ENCODE results near the gene SLC30A5.
"Not testable (repeated sequence)": the region's sequence is repeated elsewhere in the genome, so short reads cannot be mapped to it uniquely, and the experiment has no call there.

Gene SLC30A5

GRCh38 chr5:69137807-69138206, 44.0 kb downstream of the SLC30A5 start:
- Histone ChIP-seq H3K4me2 (ENCODE audit: low read length, poor library complexity, severe bottlenecking) (no peak overlapping the region), H2BK12ac (ENCODE audit: low read length in 2 of 2) (no peak overlapping the region)

DNA sequence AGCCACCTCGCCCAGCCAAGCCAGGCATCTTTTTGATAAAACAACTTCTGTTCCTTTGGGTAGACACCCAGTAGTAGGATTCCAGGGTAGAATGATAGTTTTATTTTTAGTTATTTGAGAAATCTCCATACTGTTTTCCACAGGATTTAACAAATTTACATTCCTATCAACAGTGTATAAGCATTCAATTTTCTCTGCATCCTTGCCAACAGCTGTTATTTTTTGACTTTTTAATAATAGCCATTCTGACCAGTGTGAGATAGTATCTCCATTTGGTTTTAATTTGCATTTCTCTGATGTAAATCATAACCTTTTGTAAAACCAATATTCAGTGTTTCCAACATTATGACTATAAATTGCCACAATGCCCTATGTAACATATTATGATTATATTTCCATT, 45.0 kb downstream of the SLC30A5 start:
- Histone ChIP-seq H3K14ac (ENCODE audit: low read length in 2 of 2) (no peak overlapping the region), H2BK12ac (ENCODE audit: low read length in 2 of 2) (no peak overlapping the region), H3K9ac (ENCODE audit: low read length) (no peak overlapping the region), H2BK5ac (ENCODE audit: low read depth, low read length, poor library complexity, severe bottlenecking) (no peak overlapping the region), H3K27me3 (ENCODE audit: control insufficient read depth in 1 of 2, insufficient read depth in 1 of 2, low read length in 2 of 2) (no peaks in the 10 kb centered on the region), H2BK120ac (ENCODE audit: low read depth, low read length) (no peak overlapping the region), H3K79me1 (replicated peaks; ENCODE audit: low read length, poor library complexity, severe bottlenecking) (no peaks in the 10 kb centered on the region), H4K8ac (ENCODE audit: low read length) (no peak overlapping the region), H3K9me3 (ENCODE audit: control insufficient read depth, low read length) (peaks cover 10% of the 10 kb centered on the region), H3K36me3 (ENCODE audit: control insufficient read depth in 1 of 2, insufficient read depth in 2 of 2, low read depth in 1 of 2, low read length in 2 of 2) (peaks cover 4 to 7% of the 10 kb centered on the region in 2 experiments), H2AK5ac (ENCODE audit: low read length, severe bottlenecking) (no peak overlapping the region), H3K18ac (ENCODE audit: low read depth in 1 of 2, low read length in 2 of 2) (no peak overlapping the region), H3K4me1 (ENCODE audit: control insufficient read depth, insufficient read depth, low read depth, low read length) (no peaks in the 10 kb centered on the region), H3K4ac (ENCODE audit: low read depth in 1 of 2, low read length in 2 of 2) (no peak overlapping the region), H3K23ac (ENCODE audit: low read length in 2 of 2) (no peak overlapping the region), H3K4me2 (ENCODE audit: low read length, poor library complexity, severe bottlenecking) (no peak overlapping the region), H2BK15ac (ENCODE audit: low read depth, poor library complexity, severe bottlenecking) (no peak overlapping the region), H3K27ac (ENCODE audit: low read length, poor library complexity, severe bottlenecking) (no peak overlapping the region), H3K4me3 (ENCODE audit: insufficient read depth in 1 of 2, low read depth in 1 of 2, low read length in 2 of 2) (no peak overlapping the region), H4K91ac (ENCODE audit: low read length) (no peak overlapping the region), H2AFZ (ENCODE audit: low read depth, low read length) (no peak overlapping the region)
- WGBS = 100% methylated on average over 1 of the region's 1 CpG
- DNase-seq = no peak

More at GRCh38 chr5:69137807-69138206, 44.0 kb downstream of the SLC30A5 start:
- Histone ChIP-seq H2AK5ac (ENCODE audit: low read length, severe bottlenecking) (no peak overlapping the region), H3K27ac (ENCODE audit: low read length, poor library complexity, severe bottlenecking) (no peak overlapping the region), H2BK15ac (ENCODE audit: low read depth, poor library complexity, severe bottlenecking) (no peak overlapping the region), H3K4me3 (ENCODE audit: insufficient read depth in 1 of 2, low read depth in 1 of 2, low read length in 2 of 2) (no peak overlapping the region), H2AFZ (ENCODE audit: low read depth, low read length) (no peak overlapping the region), H3K36me3 (ENCODE audit: control insufficient read depth in 1 of 2, insufficient read depth in 2 of 2, low read depth in 1 of 2, low read length in 2 of 2) (peaks cover 8 to 12% of the 10 kb centered on the region in 2 experiments), H4K8ac (ENCODE audit: low read length) (no peak overlapping the region), H3K9ac (ENCODE audit: low read length) (no peak overlapping the region), H3K4ac (ENCODE audit: low read depth in 1 of 2, low read length in 2 of 2) (no peak overlapping the region), H3K14ac (ENCODE audit: low read length in 2 of 2) (no peak overlapping the region), H3K27me3 (ENCODE audit: control insufficient read depth in 1 of 2, insufficient read depth in 1 of 2, low read length in 2 of 2) (no peaks in the 10 kb centered on the region), H3K9me3 (ENCODE audit: control insufficient read depth, low read length) (peaks cover 10% of the 10 kb centered on the region), H2BK5ac (ENCODE audit: low read depth, low read length, poor library complexity, severe bottlenecking) (no peak overlapping the region), H2BK120ac (ENCODE audit: low read depth, low read length) (no peak overlapping the region), H3K18ac (ENCODE audit: low read depth in 1 of 2, low read length in 2 of 2) (no peak overlapping the region), H4K91ac (ENCODE audit: low read length) (no peak overlapping the region), H3K4me1 (ENCODE audit: control insufficient read depth, insufficient read depth, low read depth, low read length) (no peaks in the 10 kb centered on the region), H3K23ac (ENCODE audit: low read length in 2 of 2) (no peak overlapping the region), H3K79me1 (replicated peaks; ENCODE audit: low read length, poor library complexity, severe bottlenecking) (no peaks in the 10 kb centered on the region)
- 100% methylated on average over 3 of the region's 5 CpGs for WGBS
- DNase-seq = no peak

DNA sequence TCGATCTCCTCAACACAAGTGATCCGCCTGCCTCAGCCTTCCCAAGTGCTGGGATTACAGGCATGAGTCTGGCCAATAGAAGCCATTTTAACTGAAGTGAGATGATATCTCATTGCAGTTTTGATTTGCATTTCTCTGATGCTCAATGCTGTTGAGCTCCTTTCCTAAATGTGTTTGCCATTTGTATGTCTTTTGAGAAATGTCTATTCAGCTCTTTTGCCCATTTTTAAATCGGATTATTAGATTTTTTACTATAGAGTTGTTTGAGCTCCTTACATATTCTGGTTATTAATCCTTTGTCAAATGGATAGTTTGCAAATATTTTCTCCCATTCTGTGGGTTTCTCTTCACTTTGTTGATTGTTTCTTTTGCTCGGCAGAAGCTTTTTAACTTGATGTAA, 46.4 kb downstream of the SLC30A5 start:
- WGBS = 94% methylated on average over 3 of the region's 4 CpGs
- not testable (repeated sequence) for H2AFZ ChIP-seq (ENCODE audit: low read depth, low read length); H4K91ac ChIP-seq (ENCODE audit: low read length)

GRCh38 chr5:69140827-69141226, 47.0 kb downstream of the SLC30A5 start:
- no peak overlapping the region for H3K9ac ChIP-seq (ENCODE audit: low read length)
- H2BK120ac ChIP-seq (ENCODE audit: low read depth, low read length) = no peak overlapping the region
- H2BK5ac ChIP-seq (ENCODE audit: low read depth, low read length, poor library complexity, severe bottlenecking) = no peak overlapping the region
- no peaks in the 10 kb centered on the region for H3K4me1 ChIP-seq (ENCODE audit: control insufficient read depth, insufficient read depth, low read depth, low read length)
- no peak overlapping the region for H3K4me3 ChIP-seq (ENCODE audit: insufficient read depth in 1 of 2, low read depth in 1 of 2, low read length in 2 of 2)
- no peak overlapping the region for H2AFZ ChIP-seq (ENCODE audit: low read depth, low read length)
- no peak overlapping the region for H3K18ac ChIP-seq (ENCODE audit: low read depth in 1 of 2, low read length in 2 of 2)
- H3K79me1 ChIP-seq (replicated peaks; ENCODE audit: low read length, poor library complexity, severe bottlenecking) = no peaks in the 10 kb centered on the region
- peaks cover 10% of the 10 kb centered on the region for H3K9me3 ChIP-seq (ENCODE audit: control insufficient read depth, low read length)
- DNase-seq = no peak
- no peak overlapping the region for H2BK15ac ChIP-seq (ENCODE audit: low read depth, poor library complexity, severe bottlenecking)
- H3K27me3 ChIP-seq (ENCODE audit: control insufficient read depth in 1 of 2, insufficient read depth in 1 of 2, low read length in 2 of 2) = no peaks in the 10 kb centered on the region
- H4K8ac ChIP-seq (ENCODE audit: low read length) = no peak overlapping the region
- no peak overlapping the region for H3K23ac ChIP-seq (ENCODE audit: low read length in 2 of 2)
- H3K4me2 ChIP-seq (ENCODE audit: low read length, poor library complexity, severe bottlenecking) = no peak overlapping the region
- H3K36me3 ChIP-seq (ENCODE audit: control insufficient read depth in 1 of 2, insufficient read depth in 2 of 2, low read depth in 1 of 2, low read length in 2 of 2) = no peaks in the 10 kb centered on the region
- H4K91ac ChIP-seq (ENCODE audit: low read length) = no peak overlapping the region
- no peak overlapping the region for H3K4ac ChIP-seq (ENCODE audit: low read depth in 1 of 2, low read length in 2 of 2)
- H3K27ac ChIP-seq (ENCODE audit: low read length, poor library complexity, severe bottlenecking) = no peak overlapping the region
- H2BK12ac ChIP-seq (ENCODE audit: low read length in 2 of 2) = no peak overlapping the region
- no peak overlapping the region for H3K14ac ChIP-seq (ENCODE audit: low read length in 2 of 2)
- 69% methylated on average over 1 of the region's 1 CpG for WGBS
- no peak overlapping the region for H2AK5ac ChIP-seq (ENCODE audit: low read length, severe bottlenecking)

More for the DNA sequence above, 46.4 kb downstream of the SLC30A5 start:
- not testable (repeated sequence) for H3K4me3 ChIP-seq (ENCODE audit: insufficient read depth in 1 of 2, low read depth in 1 of 2, low read length in 2 of 2); H3K27me3 ChIP-seq (ENCODE audit: control insufficient read depth in 1 of 2, insufficient read depth in 1 of 2, low read length in 2 of 2); H4K8ac ChIP-seq (ENCODE audit: low read length); H3K27ac ChIP-seq (ENCODE audit: low read length, poor library complexity, severe bottlenecking); H2AK5ac ChIP-seq (ENCODE audit: low read length, severe bottlenecking); H2BK5ac ChIP-seq (ENCODE audit: low read depth, low read length, poor library complexity, severe bottlenecking); H3K14ac ChIP-seq (ENCODE audit: low read length in 2 of 2); H3K4ac ChIP-seq (ENCODE audit: low read depth in 1 of 2, low read length in 2 of 2); H2BK15ac ChIP-seq (ENCODE audit: low read depth, poor library complexity, severe bottlenecking); H2BK120ac ChIP-seq (ENCODE audit: low read depth, low read length); H3K9ac ChIP-seq (ENCODE audit: low read length); H2BK12ac ChIP-seq (ENCODE audit: low read length in 2 of 2); H3K4me2 ChIP-seq (ENCODE audit: low read length, poor library complexity, severe bottlenecking); H3K4me1 ChIP-seq (ENCODE audit: control insufficient read depth, insufficient read depth, low read depth, low read length); H3K18ac ChIP-seq (ENCODE audit: low read depth in 1 of 2, low read length in 2 of 2); H3K79me1 ChIP-seq (replicated peaks; ENCODE audit: low read length, poor library complexity, severe bottlenecking); H3K36me3 ChIP-seq (ENCODE audit: control insufficient read depth in 1 of 2, insufficient read depth in 2 of 2, low read depth in 1 of 2, low read length in 2 of 2); DNase-seq; H3K23ac ChIP-seq (ENCODE audit: low read length in 2 of 2)
- peaks cover 10% of the 10 kb centered on the region for H3K9me3 ChIP-seq (ENCODE audit: control insufficient read depth, low read length)
